HCT116 (cell line): Measurements from ENCODE around the gene KHK. TPM values are rescaled to one million over a fixed set of nuclear protein-coding genes. Genes with fewer than 3 reads are reported as not detected.

Experiments
- ATAC-seq: fragments of 200-7000 bp; cut with Tn5 transposase; 2 replicates; pipeline ENCODE4 v1.9.1; 2020; ENCODE audit warnings: mild to moderate bottlenecking, moderate library complexity
- BruUV-seq: library from RNA; stranded (reverse); fragments of 400-500 nt; replicated peaks from 2 replicates; lab custom pipeline; 2021; lab: Mats Ljungman, UMichigan
- CTCF ChIA-PET: fragments of 300-600 bp; sonication (Branson Sonifier 250); formaldehyde crosslinking; loops from one replicate; lab custom pipeline; 2021; ENCODE audit warnings: antibody characterized with exemption; lab: Charles Lee
- POLR2A ChIA-PET: fragments of 300-600, 350-600 bp; sonication (Branson Sonifier 250); formaldehyde crosslinking; loops from one replicate; lab custom pipeline; 2021; ENCODE audit warnings: antibody characterized with exemption; lab: Charles Lee
- RAD21 ChIA-PET, 2 experiments: fragments of 300-600 bp; sonication (Branson Sonifier 250); formaldehyde crosslinking; loops; one replicate each; lab custom pipeline; 2023; ENCODE audit warnings: low total read pairs in 2 of 2; ENCODE audit not compliant: uncharacterized antibody in 2 of 2, unreplicated experiment in 2 of 2, low non-redundant PET in 1 of 2; lab: Charles Lee
- DNase-seq: peaks from one replicate; pipeline ENCODE4 v3.0.0-alpha.2; 2010; ENCODE audit warnings: low read depth, low spot score
- H2AFZ ChIP-seq: fragments of 200-600 bp; shearing (Covaris generic), sonication (generic); 2 replicates; pipeline ENCODE4 v1.6.1; 2017; ENCODE audit warnings: low read depth, mixed run types, mixed read lengths, antibody characterized with exemption, low read length; ENCODE audit not compliant: poor library complexity, severe bottlenecking
- H3K27ac ChIP-seq: 2 replicates; pipeline ENCODE4 v1.5.1; 2012; ENCODE audit warnings: low read depth, low read length
- H3K27me3 ChIP-seq: fragments of 200-600 bp; sonication (generic); 2 replicates; pipeline ENCODE4 v1.6.1; 2016; ENCODE audit warnings: mixed run types, low read length, mixed read lengths; ENCODE audit not compliant: insufficient read depth
- H3K36me3 ChIP-seq, 2 experiments: fragments of 200-500 bp in 1 of 2; fragments of 200-600 bp in 1 of 2; sonication (Bioruptor generic) in 1 of 2; sonication (generic) in 1 of 2; 2 replicates each; pipeline versions ENCODE4 v1.5.1 to v1.6.1; 2014 to 2016; ENCODE audit warnings: low read length in 2 of 2, inconsistent platforms in 1 of 2, mixed read lengths in 1 of 2, mixed run types in 1 of 2; ENCODE audit not compliant: insufficient read depth in 2 of 2, control insufficient read depth in 1 of 2
- H3K4me1 ChIP-seq, 2 experiments: fragments of 200-600 bp in 1 of 2; sonication (generic) in 1 of 2; 2 replicates each; pipeline versions ENCODE4 v1.5.1 to v1.6.1; 2012 to 2017; ENCODE audit warnings: low read length in 2 of 2, inconsistent platforms in 1 of 2, mild to moderate bottlenecking in 1 of 2, mixed read lengths in 1 of 2, mixed run types in 1 of 2, moderate library complexity in 1 of 2; ENCODE audit not compliant: insufficient read depth in 2 of 2, control insufficient read depth in 1 of 2
- H3K4me2 ChIP-seq: fragments of 200-600 bp; sonication (generic); 2 replicates; pipeline ENCODE4 v1.6.1; 2017; ENCODE audit warnings: mixed run types, low read length, mixed read lengths
- H3K4me3 ChIP-seq, 2 experiments: fragments of 200-600 bp in 1 of 2; sonication (generic) in 1 of 2; replicated peaks in 1 of 2; 2 replicates each; pipeline ENCODE4 v1.5.1; 2011 to 2016; ENCODE audit warnings: low read length in 2 of 2, control low read depth in 1 of 2, low read depth in 1 of 2, mild to moderate bottlenecking in 1 of 2, mixed read lengths in 1 of 2, mixed run types in 1 of 2
- H3K79me2 ChIP-seq: fragments of 200-600 bp; sonication (generic); 2 replicates; pipeline ENCODE4 v1.6.1; 2017; ENCODE audit warnings: mild to moderate bottlenecking, mixed run types, low read length, moderate library complexity, mixed read lengths; ENCODE audit not compliant: insufficient read depth
- H3K9ac ChIP-seq: fragments of 200-600 bp; sonication (generic); 2 replicates; pipeline ENCODE4 v1.6.1; 2016; ENCODE audit warnings: low read length, mixed read lengths
- H3K9me2 ChIP-seq: fragments of 200-600 bp; sonication (generic), shearing (Covaris generic); 2 replicates; pipeline ENCODE4 v1.6.1; 2017; ENCODE audit warnings: mixed run types, mild to moderate bottlenecking, moderate library complexity; ENCODE audit not compliant: insufficient read depth
- H3K9me3 ChIP-seq, 2 experiments: fragments of 200-500 bp in 1 of 2; fragments of 200-600 bp in 1 of 2; sonication (Bioruptor generic) in 1 of 2; sonication (generic) in 1 of 2; 2 replicates each; pipeline ENCODE4 v1.6.1; 2014 to 2017; ENCODE audit warnings: low read length in 2 of 2, mixed read lengths in 2 of 2, inconsistent platforms in 1 of 2, low read depth in 1 of 2, mild to moderate bottlenecking in 1 of 2, mixed run types in 1 of 2, moderate library complexity in 1 of 2; ENCODE audit not compliant: control insufficient read depth in 1 of 2, insufficient read depth in 1 of 2
- H4K20me1 ChIP-seq: fragments of 200-600 bp; sonication (generic), shearing (Covaris generic); 2 replicates; pipeline ENCODE4 v1.6.1; 2017; ENCODE audit warnings: mixed run types, mild to moderate bottlenecking, moderate library complexity; ENCODE audit not compliant: insufficient read depth
- CEBPB ChIP-seq: IDR thresholded peaks from 2 replicates; pipeline ENCODE4 v1.6.1; 2012; ENCODE audit warnings: low read depth
- EGR1 ChIP-seq: IDR thresholded peaks from 2 replicates; pipeline ENCODE4 v1.6.1; 2012; ENCODE audit warnings: low read depth
- intact Hi-C: fragments of 100-400 bp; cut with micrococcal nuclease; formaldehyde crosslinking; loops from 2 replicates; pipeline ENCODE4 v1.10.0; 2022
- total RNA-seq: library from RNA; stranded (reverse); gene quantifications from one replicate; pipeline ENCODE4 v1.2.1, GENCODE V29; 2021; ENCODE audit not compliant: unreplicated experiment
- TF ChIP-seq, protein P1 (sequence below), 3 experiments: fragments of 200-600 bp in 1 of 3; sonication (generic) in 1 of 3; IDR thresholded peaks in 2 of 3; conservative IDR thresholded peaks in 1 of 3; 2 replicates each; pipeline ENCODE4 v1.5.1; 2012 to 2017; ENCODE audit warnings: low read depth in 2 of 3, low read length in 2 of 3, antibody characterized with exemption in 1 of 3, borderline replicate concordance in 1 of 3, control low read depth in 1 of 3, mild to moderate bottlenecking in 1 of 3, mixed read lengths in 1 of 3, mixed run types in 1 of 3, moderate library complexity in 1 of 3; ENCODE audit not compliant: insufficient read depth in 1 of 3

Gene KHK
- total RNA-seq, 1 experiment from 2014 or later = 6.7 TPM

DNA sequence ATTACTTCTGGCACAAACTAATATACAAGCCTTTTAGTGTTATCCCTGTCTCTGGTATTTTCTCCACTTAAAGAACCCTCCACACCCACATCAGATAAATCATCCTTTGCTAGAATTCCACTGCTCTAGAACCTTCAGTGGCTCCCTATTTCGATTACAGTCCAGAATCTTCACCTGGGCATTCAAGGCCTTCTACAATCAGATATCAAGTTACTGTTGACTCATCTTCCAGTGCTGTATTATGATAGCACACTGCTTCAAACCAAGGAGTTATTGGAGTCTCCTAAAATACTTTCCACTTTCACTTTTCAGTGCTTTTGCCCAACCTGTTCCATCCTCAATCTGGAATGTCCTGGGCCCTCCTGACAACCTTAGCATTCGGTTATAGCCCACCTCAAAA, 28.9 kb downstream of the KHK start:
- Histone ChIP-seq H3K4me3 (no peak overlapping the region), H3K9me3 (no peaks in the 10 kb centered on the region), H3K4me1 (peaks cover 0 to 17% of the 10 kb centered on the region in 2 experiments; a peak in 3 of 4 replicates), H3K9me2 (no peaks in the 10 kb centered on the region), H3K4me2 (no peak overlapping the region), H3K9ac (no peak overlapping the region), H3K36me3 (no peaks in the 10 kb centered on the region), H3K79me2 (no peaks in the 10 kb centered on the region), H3K27ac (no peak overlapping the region), H2AFZ (no peak overlapping the region), H3K27me3 (no peaks in the 10 kb centered on the region), H4K20me1 (no peaks in the 10 kb centered on the region)
- DNase-seq (no peak), ATAC-seq (no peak)
- ChIA-PET CTCF (no interaction called here), POLR2A (no interaction called here), RAD21 (no interaction called here)
- BruUV-seq = TSS peak; percentile 24
- intact Hi-C loops = no loop called here
- TF ChIP-seq CEBPB = no peak

DNA sequence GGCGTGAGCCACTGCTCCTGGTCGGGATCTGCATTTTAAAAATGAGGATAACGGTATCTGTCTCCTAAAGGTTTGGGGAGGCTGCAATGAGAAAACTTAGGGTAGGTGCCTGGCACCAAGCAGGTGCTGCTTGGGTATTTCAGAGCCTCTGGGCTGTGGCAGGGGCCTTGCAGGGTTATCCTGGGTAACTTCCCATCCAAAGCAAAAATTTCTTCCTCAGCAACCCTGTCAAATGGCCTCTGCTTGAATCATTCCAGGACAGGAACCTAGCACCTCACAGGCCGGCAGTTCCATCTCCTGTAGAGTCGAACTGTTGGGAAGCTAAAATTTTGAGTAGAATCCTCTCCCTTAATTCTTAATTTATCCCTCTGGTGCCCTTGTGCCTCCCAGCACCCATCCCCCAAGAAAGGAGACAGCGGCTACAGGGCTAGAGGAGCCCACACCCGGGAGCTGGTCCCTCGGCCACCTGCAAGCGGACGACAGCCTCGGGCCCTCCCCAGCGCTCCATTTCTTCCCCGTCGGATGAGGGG, 31.5 kb downstream of the KHK start:
- ChIA-PET CTCF (no interaction called here), POLR2A (no interaction called here)
- Histone ChIP-seq H3K27me3 (no peaks in the 10 kb centered on the region), H3K4me3 (peak overlapping the region; percentile 40 to 53)
- intact Hi-C loops = no loop called here
- BruUV-seq = no TSS peak
- TF ChIP-seq EGR1 = no peak
- TF ChIP-seq, protein P1, sequence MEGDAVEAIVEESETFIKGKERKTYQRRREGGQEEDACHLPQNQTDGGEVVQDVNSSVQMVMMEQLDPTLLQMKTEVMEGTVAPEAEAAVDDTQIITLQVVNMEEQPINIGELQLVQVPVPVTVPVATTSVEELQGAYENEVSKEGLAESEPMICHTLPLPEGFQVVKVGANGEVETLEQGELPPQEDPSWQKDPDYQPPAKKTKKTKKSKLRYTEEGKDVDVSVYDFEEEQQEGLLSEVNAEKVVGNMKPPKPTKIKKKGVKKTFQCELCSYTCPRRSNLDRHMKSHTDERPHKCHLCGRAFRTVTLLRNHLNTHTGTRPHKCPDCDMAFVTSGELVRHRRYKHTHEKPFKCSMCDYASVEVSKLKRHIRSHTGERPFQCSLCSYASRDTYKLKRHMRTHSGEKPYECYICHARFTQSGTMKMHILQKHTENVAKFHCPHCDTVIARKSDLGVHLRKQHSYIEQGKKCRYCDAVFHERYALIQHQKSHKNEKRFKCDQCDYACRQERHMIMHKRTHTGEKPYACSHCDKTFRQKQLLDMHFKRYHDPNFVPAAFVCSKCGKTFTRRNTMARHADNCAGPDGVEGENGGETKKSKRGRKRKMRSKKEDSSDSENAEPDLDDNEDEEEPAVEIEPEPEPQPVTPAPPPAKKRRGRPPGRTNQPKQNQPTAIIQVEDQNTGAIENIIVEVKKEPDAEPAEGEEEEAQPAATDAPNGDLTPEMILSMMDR (IDR thresholded peaks at IDR 0.05 in 2 of 3, conservative IDR thresholded peaks at IDR 0.05 in 1 of 3; ENCODE audit: borderline replicate concordance in 1 of 3, insufficient read depth in 1 of 3, low read depth in 2 of 3, low read length in 2 of 3) = no peak
- TF ChIP-seq, all 23 proteins: peak for 0
- H3K36me3 ChIP-seq = no peaks in the 10 kb centered on the region
- peak overlapping the region; percentile 56 for H3K9ac ChIP-seq
- H4K20me1 ChIP-seq = no peaks in the 10 kb centered on the region
- peaks cover 0 to 17% of the 10 kb centered on the region in 2 experiments; a peak in 3 of 4 replicates for H3K4me1 ChIP-seq
- H3K9me3 ChIP-seq = no peaks in the 10 kb centered on the region
- DNase-seq (no peak), ATAC-seq (peak; percentile 28)
- no peaks in the 10 kb centered on the region for H3K9me2 ChIP-seq
- H3K79me2 ChIP-seq = no peaks in the 10 kb centered on the region
- no peak overlapping the region for H2AFZ ChIP-seq
- H3K27ac ChIP-seq = peak overlapping the region; percentile 41; the same call in 1 of the 2 replicates
- RAD21 ChIA-PET = no interaction called here
- H3K4me2 ChIP-seq = peak overlapping the region; percentile 76
